K562 (cell line): ENCODE measurements around the gene ITGB2. TPM values are rescaled to one million over a fixed set of nuclear protein-coding genes. Genes with fewer than 3 reads are reported as not detected.

ENCODE experiments used
- ARID3A ChIP-seq: IDR thresholded peaks from 2 replicates; pipeline ENCODE4 v1.6.1; 2012; ENCODE audit warnings: low read depth, low read length, improper control_type of control experiment, borderline replicate concordance
- CHD1 ChIP-seq: fragments of 200-600 bp; sonication (generic); IDR thresholded peaks from one replicate; pipeline ENCODE4 v1.6.1; 2012; ENCODE audit warnings: mild to moderate bottlenecking, moderate library complexity, low read length, inconsistent platforms
- DMBX1 ChIP-seq: fragments of 250-450 bp; sonication (Bioruptor Pico); IDR thresholded peaks from 2 replicates; pipeline ENCODE4 v1.8.0; 2022; ENCODE audit warnings: inconsistent platforms, mild to moderate bottlenecking, moderate library complexity, borderline replicate concordance
- FOXJ3 ChIP-seq: sonication (generic); formaldehyde crosslinking; IDR thresholded peaks from 2 replicates; pipeline ENCODE4 v1.4.0; 2020; ENCODE audit warnings: mild to moderate bottlenecking, missing genetic modification reagents
- FOXK1 ChIP-seq: sonication (generic); formaldehyde crosslinking; IDR thresholded peaks from 2 replicates; pipeline ENCODE4 v1.8.0; 2022; ENCODE audit warnings: missing genetic modification reagents, mild to moderate bottlenecking, borderline replicate concordance
- MEIS2 ChIP-seq: fragments of 450-650 bp; IDR thresholded peaks from 2 replicates; pipeline ENCODE4 v1.6.1; 2014; ENCODE audit warnings: mild to moderate bottlenecking; ENCODE audit not compliant: partially characterized antibody
- MLX ChIP-seq, 2 experiments: fragments of 450-650 bp in 1 of 2; sonication (generic) in 1 of 2; formaldehyde crosslinking; conservative IDR thresholded peaks; 2 replicates each; pipeline versions ENCODE4 v1.4.0 to v1.8.1; 2020 to 2022; ENCODE audit warnings: mild to moderate bottlenecking in 1 of 2, missing genetic modification reagents in 1 of 2
- MYC ChIP-seq, 2 experiments: fragments of 250-450 bp in 1 of 2; sonication (Bioruptor Pico) in 1 of 2; IDR thresholded peaks; 2 replicates each; pipeline versions ENCODE4 v1.5.1 to v1.6.1; 2012 to 2021; ENCODE audit warnings: low read depth in 2 of 2, borderline replicate concordance in 1 of 2, improper control_type of control experiment in 1 of 2, low read length in 1 of 2, mild to moderate bottlenecking in 1 of 2, moderate library complexity in 1 of 2
- NCOR1 ChIP-seq: fragments of 450-650 bp; IDR thresholded peaks from 2 replicates; pipeline ENCODE4 v1.6.1; 2016; ENCODE audit warnings: mild to moderate bottlenecking, moderate library complexity
- NFIX ChIP-seq: fragments of 250-450 bp; sonication (Bioruptor Pico); IDR thresholded peaks from 2 replicates; pipeline ENCODE4 v1.4.0; 2020; ENCODE audit warnings: low read depth, mild to moderate bottlenecking, moderate library complexity
- PHF8 ChIP-seq: fragments of 200-600 bp; sonication (generic); IDR thresholded peaks from 2 replicates; pipeline ENCODE4 v1.6.1; 2012; ENCODE audit warnings: mixed run types, mild to moderate bottlenecking, inconsistent platforms, low read length, moderate library complexity, borderline replicate concordance
- POLR2H ChIP-seq: IDR thresholded peaks from 2 replicates; pipeline ENCODE4 v1.6.1; 2016; ENCODE audit warnings: missing genetic modification characterization, low read depth, mild to moderate bottlenecking, control low read depth, missing compliant biosample characterization, moderate library complexity
- PTBP1 ChIP-seq: fragments of 200-400 bp; formaldehyde crosslinking; IDR thresholded peaks from 2 replicates; pipeline ENCODE4 v1.6.1; 2017; ENCODE audit warnings: low read depth, low read length
- RBM25 ChIP-seq: fragments of 200-400 bp; formaldehyde crosslinking; IDR thresholded peaks from 2 replicates; pipeline ENCODE4 v1.6.1; 2018; ENCODE audit warnings: low read length, low read depth, moderate library complexity; ENCODE audit not compliant: severe bottlenecking
- SFPQ ChIP-seq: fragments of 200-400 bp; formaldehyde crosslinking; IDR thresholded peaks from 2 replicates; pipeline ENCODE4 v1.6.1; 2017; ENCODE audit warnings: mild to moderate bottlenecking, low read depth, low read length, moderate library complexity
- SMAD4 ChIP-seq: fragments of 250-450 bp; sonication (Bioruptor Pico); conservative IDR thresholded peaks from 2 replicates; pipeline ENCODE4 v1.8.0; 2021; ENCODE audit warnings: inconsistent platforms, mild to moderate bottlenecking, moderate library complexity
- TFAP4 ChIP-seq: sonication (generic); formaldehyde crosslinking; IDR thresholded peaks from 2 replicates; pipeline ENCODE4 v1.8.0; 2022; ENCODE audit warnings: missing genetic modification reagents, mild to moderate bottlenecking, moderate library complexity, borderline replicate concordance
- THRA ChIP-seq: fragments of 450-650 bp; IDR thresholded peaks from 2 replicates; pipeline ENCODE4 v1.6.1; 2017; ENCODE audit warnings: mild to moderate bottlenecking, moderate library complexity
- XRCC3 ChIP-seq: fragments of 450-650 bp; IDR thresholded peaks from 2 replicates; pipeline ENCODE4 v1.6.1; 2017; ENCODE audit warnings: mild to moderate bottlenecking, moderate library complexity
- ZNF354B ChIP-seq: fragments of 250-450 bp; sonication (Bioruptor Pico); IDR thresholded peaks from 2 replicates; pipeline ENCODE4 v1.4.0; 2020
- polyA plus RNA-seq, 8 experiments: library from polyadenylated mRNA; depleted of rRNA in 4 of 8; stranded (reverse) in 5 of 8; unstranded in 3 of 8; fragments of >200 nt; fragmentation: Nextera tagmentation in 2 of 8; fragmentation: Illumina TruSeq in 1 of 8; extraction: Ambion mirVana in 2 of 8; extraction: Trizol in 1 of 8; gene quantifications; 2 replicates each; pipeline versions ENCODE4 v1.2.1 to v1.2.3, GENCODE V29; 2011 to 2014; ENCODE audit warnings: inconsistent platforms in 1 of 8, missing spikeins in 1 of 8
- total RNA-seq, 7 experiments: library from RNA; depleted of rRNA in 6 of 7; stranded (reverse); fragments of >200 nt in 6 of 7; fragmentation: Illumina TruSeq in 2 of 7; extraction: Trizol in 2 of 7; gene quantifications; 2 replicates each; pipeline versions ENCODE4 v1.2.1 to v1.2.3, GENCODE V29; 2011 to 2021; ENCODE audit warnings: low replicate concordance in 1 of 7

The ITGB2 gene
- total and polyA plus RNA-seq, 9 of the 15 experiments (the other 6 are each of a cell fraction or from before 2014, with no cell fraction given): 0.07 to 1.3 (median 0.51) TPM; not detected in 2

GRCh38 chr21:44872649-44873355, 47.9 kb downstream of the ITGB2 start (continued):
- peak; percentile 31 for TF ChIP-seq CHD1
- no peak for TF ChIP-seq ZNF354B (CRISPR knock-in tag)
- TF ChIP-seq SMAD4: peak; percentile 45; the same call in 1 of the 2 replicates
- no peak; the same call in 1 of the 2 replicates for TF ChIP-seq PHF8
- TF ChIP-seq POLR2H (tag): no peak
- TF ChIP-seq RBM25: no peak
- no peak for TF ChIP-seq FOXK1
- no peak for TF ChIP-seq DMBX1 (CRISPR knock-in tag)
- no peak for TF ChIP-seq MLX (CRISPR knock-in tag; conservative IDR thresholded peaks at IDR 0.05)
- no peak for TF ChIP-seq ARID3A
- no peak for TF ChIP-seq NCOR1
- TF ChIP-seq FOXJ3 (CRISPR knock-in tag): no peak
- TF ChIP-seq MEIS2: no peak
- TF ChIP-seq PTBP1: no peak
- no peak for TF ChIP-seq XRCC3
- no peak for TF ChIP-seq NFIX (CRISPR knock-in tag)
- no peak for TF ChIP-seq SFPQ
- TF ChIP-seq MYC (IDR thresholded peaks at IDR 0.05; ENCODE audit: low read depth, low read length): no peak
- 0 out of 2 replicates have a peak, but pooled peaks have one; percentile 68 for TF ChIP-seq MYC (CRISPR knock-in tag; IDR thresholded peaks at IDR 0.05; ENCODE audit: borderline replicate concordance, low read depth)
- no peak for TF ChIP-seq THRA
- peak; percentile 70 for TF ChIP-seq TFAP4 (CRISPR knock-in tag)
